ENCODE data around the gene EXOC3L2. TPM values are rescaled to one million over a fixed set of nuclear protein-coding genes. Genes with fewer than 3 reads are reported as not detected.
A peak's percentile ranks its signal among the peaks of the same experiment; 100 is the strongest.

The EXOC3L2 gene
- total RNA-seq, 4 donors from 2014 or later: 0.68 to 7.0 (median 1.1) TPM; not detected in 1

GRCh38 chr19:45177817-45178261 is 67.4 kb downstream of the EXOC3L2 start, which contains the start of gene TRAPPC6A:
Gene TRAPPC6A, minus strand, starts transcription at chr19:45178237. Its CDS starts 19 bp downstream, at chr19:45178218.
- in situ Hi-C loops (cut with MboI; ENCODE audit: low pct_ligation_motif_present in 1 of 4, low pct_unique_long_range_greater_than_20kb in 1 of 4, low sequenced_read_pairs in 3 of 4): no loop called here
- peak; percentile 79 to 84 (median 81) for TF ChIP-seq POLR2AphosphoS5 (IDR thresholded peaks at IDR 0.05)
- TF ChIP-seq POLR2A (IDR thresholded peaks at IDR 0.05): peak; percentile 54
- no peak for TF ChIP-seq CTCF (IDR thresholded peaks at IDR 0.05)
- TF ChIP-seq EP300 (IDR thresholded peaks at IDR 0.05; ENCODE audit: low read depth): no peak
- no peaks in the 10 kb centered on the region for H3K27me3 ChIP-seq
- intact Hi-C loops (cut with DNase I; ENCODE audit: low total_unique reads): no loop called here
- 0% methylated on average over 17 of the region's 36 CpGs; no CpG with 5 or more reads in 1 of the 2 donors for WGBS, 2 donors (ENCODE audit: low coverage in 1 of 2)
- no peak for DNase-seq
- H3K27ac ChIP-seq: peak within 1 kb of the TSS; percentile 91 to 98 (median 95)
- no peaks in the 10 kb centered on the region for H3K36me3 ChIP-seq
- H3K4me1 ChIP-seq: peaks cover 11 to 34% (median 29%) of the 10 kb centered on the region in 4 donors
- H3K9me3 ChIP-seq: no peaks in the 10 kb centered on the region
- peak within 1 kb of the TSS; percentile 78 to 91 (median 90) for H3K4me3 ChIP-seq

GRCh38 chr19:45175515-45176345 is 69.5 kb downstream of the EXOC3L2 start:
- DNase-seq: no peak
- intact Hi-C loops (cut with DNase I; ENCODE audit: low total_unique reads) (no loop called here), in situ Hi-C loops (cut with MboI; ENCODE audit: low pct_ligation_motif_present in 1 of 4, low pct_unique_long_range_greater_than_20kb in 1 of 4, low sequenced_read_pairs in 3 of 4) (no loop called here)
- Histone ChIP-seq H3K27me3 (no peaks in the 10 kb centered on the region), H3K4me3 (no peak overlapping the region), H3K36me3 (no peaks in the 10 kb centered on the region), H3K9me3 (no peaks in the 10 kb centered on the region), H3K27ac (no peak overlapping the region), H3K4me1 (peaks cover 5 to 42% (median 32%) of the 10 kb centered on the region in 4 donors)
- no peak for TF ChIP-seq EP300 (IDR thresholded peaks at IDR 0.05; ENCODE audit: low read depth)
- TF ChIP-seq POLR2A (IDR thresholded peaks at IDR 0.05): no peak
- TF ChIP-seq POLR2AphosphoS5 (IDR thresholded peaks at IDR 0.05): no peak
- no peak for TF ChIP-seq CTCF (IDR thresholded peaks at IDR 0.05)
- WGBS, 2 donors (ENCODE audit: low coverage in 1 of 2): 73 to 83% methylated on average over 4 to 10 of the region's 10 CpGs

- TF ChIP-seq CTCF (IDR thresholded peaks at IDR 0.05) (no peak), POLR2A (IDR thresholded peaks at IDR 0.05) (no peak), POLR2AphosphoS5 (IDR thresholded peaks at IDR 0.05) (no peak), EP300 (IDR thresholded peaks at IDR 0.05; ENCODE audit: low read depth) (no peak)
- intact Hi-C loops (cut with DNase I; ENCODE audit: low total_unique reads) (no loop called here), in situ Hi-C loops (cut with MboI; ENCODE audit: low pct_ligation_motif_present in 1 of 4, low pct_unique_long_range_greater_than_20kb in 1 of 4, low sequenced_read_pairs in 3 of 4) (no loop called here)
- Histone ChIP-seq H3K27me3 (no peaks in the 10 kb centered on the region), H3K4me1 (peaks cover 3 to 28% (median 21%) of the 10 kb centered on the region in 4 donors), H3K4me3 (no peak overlapping the region), H3K36me3 (no peaks in the 10 kb centered on the region), H3K27ac (no peak overlapping the region), H3K9me3 (no peaks in the 10 kb centered on the region)
- no peak for DNase-seq
- 65 to 88% methylated on average over 4 to 12 of the region's 12 CpGs for WGBS, 2 donors (ENCODE audit: low coverage in 1 of 2)
Measured at GRCh38 chr19:45173816-45174215, 71.4 kb downstream of the EXOC3L2 start.

- WGBS, 2 donors (ENCODE audit: low coverage in 1 of 2): 85% methylated on average over 18 of the region's 18 CpGs; no CpG with 5 or more reads in 1 of the 2 donors
- Histone ChIP-seq H3K9me3 (no peaks in the 10 kb centered on the region), H3K4me1 (peaks cover 3 to 28% (median 20%) of the 10 kb centered on the region in 4 donors), H3K36me3 (no peaks in the 10 kb centered on the region), H3K27me3 (no peaks in the 10 kb centered on the region), H3K4me3 (no peak overlapping the region), H3K27ac (no peak overlapping the region)
- no peak for TF ChIP-seq CTCF (IDR thresholded peaks at IDR 0.05)
- TF ChIP-seq POLR2A (IDR thresholded peaks at IDR 0.05): no peak
- TF ChIP-seq POLR2AphosphoS5 (IDR thresholded peaks at IDR 0.05): no peak
- no peak for TF ChIP-seq EP300 (IDR thresholded peaks at IDR 0.05; ENCODE audit: low read depth)
- no peak for DNase-seq
- in situ Hi-C loops (cut with MboI; ENCODE audit: low pct_ligation_motif_present in 1 of 4, low pct_unique_long_range_greater_than_20kb in 1 of 4, low sequenced_read_pairs in 3 of 4): no loop called here
- intact Hi-C loops (cut with DNase I; ENCODE audit: low total_unique reads): no loop called here
Measured at GRCh38 chr19:45172611-45173208, 72.5 kb downstream of the EXOC3L2 start.

All from transverse colon (tissue), 4 donors.